ENCODE measurements around the gene TEX30.
A peak's percentile ranks its signal among the peaks of the same experiment; 100 is the strongest.

The TEX30 gene

DNA sequence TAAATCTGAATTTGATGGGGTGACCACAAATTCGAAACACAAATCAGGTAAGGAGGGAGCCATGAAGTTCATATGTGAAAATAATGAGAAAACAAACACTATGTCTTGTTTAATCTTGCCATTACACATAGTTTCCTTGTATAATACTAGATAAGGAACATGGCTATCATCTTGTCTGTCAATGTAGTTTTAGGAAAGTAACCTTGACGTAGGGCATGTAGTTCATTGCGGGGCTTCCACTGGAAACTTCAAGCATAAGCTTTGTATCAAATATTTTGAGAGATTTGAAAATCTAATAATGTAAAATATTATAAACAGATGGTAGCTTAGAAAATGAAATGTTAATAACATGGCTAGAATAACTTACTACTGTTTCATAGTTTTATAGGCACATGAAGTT lies 34.1 kb upstream of the TEX30 start:
- no peak overlapping the region for H3K18ac ChIP-seq (ENCODE audit: low read length)
- H3K23ac ChIP-seq (ENCODE audit: low read length): no peak overlapping the region
- no peak overlapping the region for H2AFZ ChIP-seq (ENCODE audit: insufficient read depth, low read length, poor library complexity)
- no peak overlapping the region for H3K14ac ChIP-seq (ENCODE audit: low read length)
- no peak overlapping the region for H4K91ac ChIP-seq (ENCODE audit: low read depth, low read length)
- H3K27ac ChIP-seq (ENCODE audit: low read depth, low read length): no peak overlapping the region
- H3K4ac ChIP-seq (ENCODE audit: low read depth, low read length): no peak overlapping the region
- peaks cover 2% of the 10 kb centered on the region for H3K79me1 ChIP-seq (ENCODE audit: low read length)
- no peak overlapping the region for H3K9ac ChIP-seq (ENCODE audit: low read length)
- no peak overlapping the region for H2BK120ac ChIP-seq (ENCODE audit: insufficient read depth, low read length, poor library complexity)
- no peak for DNase-seq
- H4K8ac ChIP-seq (ENCODE audit: low read depth, low read length): no peak overlapping the region
- no peaks in the 10 kb centered on the region for H3K9me3 ChIP-seq (ENCODE audit: insufficient read depth, low read depth, low read length)
- H3K4me1 ChIP-seq (ENCODE audit: control insufficient read depth in 1 of 2, insufficient read depth in 2 of 2, low read length in 2 of 2): no peaks in the 10 kb centered on the region
- no peaks in the 10 kb centered on the region for H3K79me2 ChIP-seq (ENCODE audit: control insufficient read depth, insufficient read depth, low read length, poor library complexity)
- H3K4me2 ChIP-seq (ENCODE audit: low read length): no peak overlapping the region
- H3K27me3 ChIP-seq (ENCODE audit: insufficient read depth, low read length): no peaks in the 10 kb centered on the region
- no peak overlapping the region for H2BK5ac ChIP-seq (ENCODE audit: low read depth, low read length, poor library complexity)
- no peak overlapping the region for H2BK12ac ChIP-seq (ENCODE audit: low read length)
- no peak overlapping the region for H2AK5ac ChIP-seq (ENCODE audit: low read length)
- H3K36me3 ChIP-seq (ENCODE audit: control insufficient read depth in 1 of 2, insufficient read depth in 2 of 2, low read length in 2 of 2): peaks cover 1 to 3% of the 10 kb centered on the region in 2 experiments
- H4K12ac ChIP-seq (ENCODE audit: low read depth, low read length): no peak overlapping the region
- WGBS (ENCODE audit: extremely low coverage, insufficient coverage, insufficient read length): no CpG with 5 or more reads among the region's 3 CpGs
- no peak overlapping the region for H3K4me3 ChIP-seq (ENCODE audit: low read depth, low read length)

DNA sequence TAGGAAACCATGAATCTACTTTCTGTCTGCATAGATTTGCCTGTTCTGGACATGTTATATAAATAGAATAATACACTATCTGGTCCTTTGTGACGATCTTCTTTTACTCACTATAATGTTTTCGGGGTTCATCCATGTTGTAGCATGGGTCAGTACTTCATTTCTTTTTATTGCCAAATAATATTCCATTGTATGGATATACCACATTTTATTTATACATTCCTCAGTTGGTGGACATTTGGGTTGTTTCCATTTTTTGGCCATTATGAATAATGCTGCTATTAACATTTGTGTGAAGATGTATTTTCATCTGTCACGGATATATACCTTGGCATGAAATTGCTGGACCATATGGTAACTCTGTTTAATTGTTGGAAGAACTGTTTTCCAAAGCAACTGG lies 32.1 kb upstream of the TEX30 start:
- H3K79me2 ChIP-seq (ENCODE audit: control insufficient read depth, insufficient read depth, low read length, poor library complexity): peaks cover under 1% of the 10 kb centered on the region
- no peaks in the 10 kb centered on the region for H3K9me3 ChIP-seq (ENCODE audit: insufficient read depth, low read depth, low read length)
- no peak overlapping the region for H2AK5ac ChIP-seq (ENCODE audit: low read length)
- peaks cover under 1 to 1% of the 10 kb centered on the region in 2 experiments for H3K36me3 ChIP-seq (ENCODE audit: control insufficient read depth in 1 of 2, insufficient read depth in 2 of 2, low read length in 2 of 2)
- DNase-seq: no peak
- no peak overlapping the region for H3K4ac ChIP-seq (ENCODE audit: low read depth, low read length)
- H3K4me1 ChIP-seq (ENCODE audit: control insufficient read depth in 1 of 2, insufficient read depth in 2 of 2, low read length in 2 of 2): no peaks in the 10 kb centered on the region
- no peak overlapping the region for H3K23ac ChIP-seq (ENCODE audit: low read length)
- H4K12ac ChIP-seq (ENCODE audit: low read depth, low read length): no peak overlapping the region
- H2BK12ac ChIP-seq (ENCODE audit: low read length): no peak overlapping the region
- H4K8ac ChIP-seq (ENCODE audit: low read depth, low read length): no peak overlapping the region
- H4K91ac ChIP-seq (ENCODE audit: low read depth, low read length): no peak overlapping the region
- H2AFZ ChIP-seq (ENCODE audit: insufficient read depth, low read length, poor library complexity): no peak overlapping the region
- no peak overlapping the region for H2BK5ac ChIP-seq (ENCODE audit: low read depth, low read length, poor library complexity)
- H3K27me3 ChIP-seq (ENCODE audit: insufficient read depth, low read length): no peaks in the 10 kb centered on the region
- H3K27ac ChIP-seq (ENCODE audit: low read depth, low read length): no peak overlapping the region
- no peak overlapping the region for H3K18ac ChIP-seq (ENCODE audit: low read length)
- no peak overlapping the region for H3K9ac ChIP-seq (ENCODE audit: low read length)
- H2BK120ac ChIP-seq (ENCODE audit: insufficient read depth, low read length, poor library complexity): no peak overlapping the region
- no CpG with 5 or more reads among the region's 3 CpGs for WGBS (ENCODE audit: extremely low coverage, insufficient coverage, insufficient read length)
- no peaks in the 10 kb centered on the region for H3K79me1 ChIP-seq (ENCODE audit: low read length)
- no peak overlapping the region for H3K4me3 ChIP-seq (ENCODE audit: low read depth, low read length)
- H3K14ac ChIP-seq (ENCODE audit: low read length): no peak overlapping the region
- H3K4me2 ChIP-seq (ENCODE audit: low read length): no peak overlapping the region

DNA sequence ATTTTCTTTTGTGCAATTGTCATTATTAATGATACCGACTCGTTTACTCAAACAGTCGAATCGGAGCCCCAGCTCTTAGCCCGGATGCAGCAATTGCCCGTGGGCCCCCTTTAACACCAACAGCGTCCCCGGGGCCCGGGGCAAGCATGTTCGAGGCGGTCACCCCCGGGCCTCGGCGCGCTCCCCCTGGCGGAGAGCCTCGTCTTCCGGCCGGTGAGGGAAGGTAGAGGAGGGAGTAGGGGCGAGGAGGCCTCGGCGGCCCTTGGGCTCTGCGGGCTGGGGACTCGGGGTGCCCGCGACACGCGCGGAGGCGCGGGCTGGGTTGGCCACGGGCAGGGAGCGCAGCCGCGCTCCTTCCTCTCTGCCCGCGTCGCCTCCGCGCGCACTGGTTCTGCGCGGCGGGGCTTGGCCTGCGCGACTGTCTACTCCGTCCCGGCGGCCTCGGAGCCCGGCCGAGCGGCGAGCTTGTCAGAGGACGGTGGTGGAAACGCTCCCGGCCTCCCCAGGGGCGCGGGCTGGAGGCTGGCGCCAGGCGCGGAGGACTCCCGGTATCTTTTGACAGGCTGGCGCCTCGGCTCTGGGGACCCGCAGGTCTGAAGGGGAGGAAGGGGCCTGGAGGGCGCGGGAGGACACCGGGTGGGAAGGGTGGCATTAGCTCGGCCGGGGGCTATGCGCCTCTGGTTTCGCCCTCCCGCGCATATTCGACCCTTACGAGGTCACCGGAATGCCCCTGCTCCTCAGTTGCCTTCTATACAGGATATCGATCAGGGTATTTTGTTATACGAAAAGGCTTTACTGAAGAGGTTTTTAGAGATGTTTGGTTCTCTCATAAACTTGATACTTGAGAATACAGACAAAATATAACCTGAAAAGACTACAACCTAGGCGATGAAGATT lies 26.8 kb upstream of the TEX30 start:
- Histone ChIP-seq H3K4ac (ENCODE audit: low read depth, low read length) (peak overlapping the region; percentile 59), H4K91ac (ENCODE audit: low read depth, low read length) (peak overlapping the region; percentile 72), H3K4me1 (ENCODE audit: control insufficient read depth in 1 of 2, insufficient read depth in 2 of 2, low read length in 2 of 2) (peaks cover 0 to 3% of the 10 kb centered on the region in 2 experiments), H3K9me3 (ENCODE audit: insufficient read depth, low read depth, low read length) (peaks cover 3% of the 10 kb centered on the region), H3K79me1 (ENCODE audit: low read length) (peaks cover 13% of the 10 kb centered on the region), H2BK12ac (ENCODE audit: low read length) (no peak overlapping the region), H2AK5ac (ENCODE audit: low read length) (no peak overlapping the region), H4K8ac (ENCODE audit: low read depth, low read length) (peak overlapping the region; percentile 89), H3K36me3 (ENCODE audit: control insufficient read depth in 1 of 2, insufficient read depth in 2 of 2, low read length in 2 of 2) (no peaks in the 10 kb centered on the region), H3K79me2 (ENCODE audit: control insufficient read depth, insufficient read depth, low read length, poor library complexity) (peaks cover 5% of the 10 kb centered on the region), H2AFZ (ENCODE audit: insufficient read depth, low read length, poor library complexity) (peak overlapping the region; percentile 99), H3K27ac (ENCODE audit: low read depth, low read length) (peak overlapping the region; percentile 27), H4K12ac (ENCODE audit: low read depth, low read length) (peak overlapping the region; percentile 83), H3K18ac (ENCODE audit: low read length) (peak overlapping the region; percentile 74), H2BK120ac (ENCODE audit: insufficient read depth, low read length, poor library complexity) (peak overlapping the region; percentile 91), H3K9ac (ENCODE audit: low read length) (peak overlapping the region; percentile 79), H3K23ac (ENCODE audit: low read length) (no peak overlapping the region), H3K4me3 (ENCODE audit: low read depth, low read length) (peak overlapping the region; percentile 81), H3K27me3 (ENCODE audit: insufficient read depth, low read length) (no peaks in the 10 kb centered on the region), H3K14ac (ENCODE audit: low read length) (peak overlapping the region; percentile 93), H2BK5ac (ENCODE audit: low read depth, low read length, poor library complexity) (peak overlapping the region; percentile 68), H3K4me2 (ENCODE audit: low read length) (peak overlapping the region; percentile 83)
- peak; percentile 54 to 84 for DNase-seq
- no CpG with 5 or more reads among the region's 81 CpGs for WGBS (ENCODE audit: extremely low coverage, insufficient coverage, insufficient read length)

DNA sequence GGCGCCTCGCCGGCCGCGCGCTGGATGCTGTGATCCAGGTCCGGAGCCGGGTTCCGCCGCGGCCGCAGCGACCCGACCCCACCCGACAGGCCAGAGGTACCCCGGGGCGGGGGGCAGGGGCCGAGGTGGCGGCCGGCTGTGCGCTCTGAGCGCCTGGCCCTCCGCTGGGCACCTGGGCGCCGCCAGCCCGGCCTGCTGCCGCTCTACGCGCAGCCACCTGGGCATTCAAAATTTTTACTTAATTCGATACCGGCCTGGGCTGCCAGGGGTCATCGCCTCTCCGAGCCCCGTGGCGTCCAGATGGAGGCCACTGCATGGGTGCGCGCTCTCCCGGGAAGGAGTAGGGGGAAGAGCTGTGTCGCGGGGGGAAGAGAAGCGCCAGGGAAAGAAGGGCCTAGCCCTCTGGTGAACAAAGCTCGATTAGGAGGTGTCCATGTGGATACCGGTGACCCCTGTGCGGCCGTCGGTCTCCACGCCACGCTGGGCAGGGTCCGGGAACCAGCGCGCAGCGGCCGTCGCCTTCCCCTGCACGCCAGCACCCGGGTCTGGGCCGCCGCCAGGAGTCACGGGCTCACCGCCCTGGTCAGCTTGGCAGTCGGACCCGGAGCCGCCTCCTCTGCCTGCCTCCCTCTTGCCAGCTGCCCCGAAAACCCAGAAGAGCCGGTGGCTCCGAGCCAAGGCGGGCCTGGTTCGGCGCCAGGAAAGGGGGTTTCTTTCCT lies 26.0 kb upstream of the TEX30 start:
- Histone ChIP-seq H3K36me3 (ENCODE audit: control insufficient read depth in 1 of 2, insufficient read depth in 2 of 2, low read length in 2 of 2) (no peaks in the 10 kb centered on the region), H3K27me3 (ENCODE audit: insufficient read depth, low read length) (no peaks in the 10 kb centered on the region), H3K4me2 (ENCODE audit: low read length) (peak overlapping the region; percentile 83), H4K8ac (ENCODE audit: low read depth, low read length) (peak overlapping the region; percentile 89), H3K9ac (ENCODE audit: low read length) (peak overlapping the region; percentile 55), H3K79me1 (ENCODE audit: low read length) (peaks cover 13% of the 10 kb centered on the region), H3K4me1 (ENCODE audit: control insufficient read depth in 1 of 2, insufficient read depth in 2 of 2, low read length in 2 of 2) (peaks cover 0 to 3% of the 10 kb centered on the region in 2 experiments), H3K4me3 (ENCODE audit: low read depth, low read length) (peak overlapping the region; percentile 81), H3K9me3 (ENCODE audit: insufficient read depth, low read depth, low read length) (peaks cover 3% of the 10 kb centered on the region), H3K27ac (ENCODE audit: low read depth, low read length) (no peak overlapping the region), H4K12ac (ENCODE audit: low read depth, low read length) (peak overlapping the region; percentile 90), H3K23ac (ENCODE audit: low read length) (no peak overlapping the region), H3K79me2 (ENCODE audit: control insufficient read depth, insufficient read depth, low read length, poor library complexity) (peaks cover 5% of the 10 kb centered on the region), H3K18ac (ENCODE audit: low read length) (peak overlapping the region; percentile 62), H2AFZ (ENCODE audit: insufficient read depth, low read length, poor library complexity) (peak overlapping the region; percentile 95), H3K14ac (ENCODE audit: low read length) (peak overlapping the region; percentile 73), H2BK5ac (ENCODE audit: low read depth, low read length, poor library complexity) (no peak overlapping the region), H2BK120ac (ENCODE audit: insufficient read depth, low read length, poor library complexity) (peak overlapping the region; percentile 47), H3K4ac (ENCODE audit: low read depth, low read length) (peak overlapping the region; percentile 51), H2BK12ac (ENCODE audit: low read length) (no peak overlapping the region), H2AK5ac (ENCODE audit: low read length) (no peak overlapping the region), H4K91ac (ENCODE audit: low read depth, low read length) (peak overlapping the region; percentile 55)
- no CpG with 5 or more reads among the region's 69 CpGs for WGBS (ENCODE audit: extremely low coverage, insufficient coverage, insufficient read length)
- DNase-seq: peak in 1 of 2 donors; percentile 26
